Right lobe of liver (tissue), 4 donors: ENCODE data around the gene FAM110A.
A peak's percentile ranks its signal among the peaks of the same experiment; 100 is the strongest.

Source experiments
- CTCF ChIP-seq, 4 donors: fragments of 200-600 bp in 3 of 4; fragments of 450-650 bp in 1 of 4; IDR thresholded peaks; one replicate each; pipeline versions ENCODE4 v1.5.1 to v1.8.0; 2016 to 2022; ENCODE audit warnings: antibody characterized with exemption in 4 of 4, mild to moderate bottlenecking in 2 of 4
- POLR2A ChIP-seq: fragments of 450-650 bp; IDR thresholded peaks from one replicate; pipeline ENCODE4 v1.6.1; 2017; ENCODE audit warnings: antibody characterized with exemption, mild to moderate bottlenecking
- donor health status: DM: no; HTN: no; CAD: no.
- donor health status: DM: no; HTN: no; CAD: no.
- donor health status: DM: no; HTN: yes; CAD: no.

DNA sequence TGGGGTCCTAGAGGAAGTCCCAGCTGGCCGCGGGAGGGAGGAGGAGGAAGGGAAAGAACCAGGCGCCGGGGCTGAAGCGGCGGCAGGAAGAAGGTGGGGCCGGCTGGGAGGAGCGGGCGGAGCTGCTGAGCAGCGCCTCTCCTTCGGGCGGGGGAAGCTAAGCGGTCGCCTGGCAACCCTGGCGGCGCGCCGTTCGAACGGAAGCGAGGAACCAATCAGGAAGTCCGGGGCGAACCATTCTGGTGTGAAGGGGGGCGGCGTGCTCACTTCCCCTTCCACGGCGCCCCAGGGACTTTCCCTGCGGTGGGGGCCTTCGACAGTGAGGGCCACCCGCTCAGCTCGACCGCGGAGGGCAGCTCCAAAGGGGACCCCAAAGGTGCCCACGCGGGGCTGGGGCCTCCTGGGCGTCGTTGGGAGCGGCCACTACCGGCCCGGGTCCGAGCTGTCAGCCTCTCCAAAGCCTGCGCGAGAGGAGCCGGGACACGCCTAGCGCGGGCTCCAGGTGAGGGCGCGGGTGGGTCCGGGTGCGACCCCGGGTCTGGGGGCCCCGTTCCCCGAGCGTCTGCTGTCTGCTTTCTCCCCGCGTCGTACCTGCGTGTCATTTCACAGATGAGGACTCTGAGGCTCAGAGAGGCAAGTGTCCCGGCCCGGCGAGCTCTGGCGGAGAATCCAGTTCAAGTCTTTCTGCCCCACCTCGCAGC is at the start of gene FAM110A:
- TF ChIP-seq CTCF (IDR thresholded peaks at IDR 0.05), result no peak
- TF ChIP-seq POLR2A, result peak; percentile 38
